K562 (cell line): ENCODE results near the gene ORAI3. TPM values are rescaled to one million over a fixed set of nuclear protein-coding genes. Genes with fewer than 3 reads are reported as not detected.

ENCODE experiments used
- ATAC-seq: fragments of 200-7000 bp; cut with Tn5 transposase; 3 replicates; pipeline ENCODE4 v1.9.1; 2020; ENCODE audit warnings: moderate library complexity
- BruUV-seq: library from RNA; stranded (reverse); fragments of 400-500 nt; replicated peaks from 2 replicates; lab custom pipeline; 2021; lab: Mats Ljungman, UMichigan
- CTCF ChIA-PET: fragments of 300-600 bp; formaldehyde crosslinking; extraction: SDS; loops from one replicate; lab custom pipeline; 2021; ENCODE audit warnings: low intra/inter-chr PET ratio; lab: Yijun Ruan, JAX
- POLR2A ChIA-PET: fragments of 300-600, 350-650 bp; sonication (Branson Sonifier 250); formaldehyde crosslinking; extraction: SDS; loops from one replicate; lab custom pipeline; 2021; ENCODE audit warnings: antibody characterized with exemption, inconsistent platforms; lab: Yijun Ruan, JAX
- DNase-seq, 4 experiments: peaks; one replicate each; pipeline versions ENCODE4 v3.0.0 to v3.0.0-alpha.2; 2011 to 2018; ENCODE audit warnings: low spot score in 3 of 4, mixed read lengths in 3 of 4; ENCODE audit errors: extremely low read depth in 1 of 4
- FAIRE-seq: peaks from 2 replicates; lab custom pipeline; 2011; peaks lifted over from hg19 to GRCh38; lab: Jason Lieb, UNC
- H2AFZ ChIP-seq: 2 replicates; pipeline ENCODE4 v1.6.0; 2011; ENCODE audit warnings: low read depth, low read length, control low read depth, inconsistent platforms
- H3K27ac ChIP-seq: fragments of 200-600 bp; 3 replicates; pipeline ENCODE4 v1.8.0; 2011; ENCODE audit warnings: low read depth, mild to moderate bottlenecking, control low read depth, inconsistent platforms, low read length, moderate library complexity, mixed read lengths; ENCODE audit errors: extremely low read depth
- H3K27me3 ChIP-seq, 2 experiments: fragments of 300-600 bp in 1 of 2; 2 replicates in 1 of 2; 3 replicates in 1 of 2; pipeline versions ENCODE4 v1.6.0 to v1.8.0; 2011; ENCODE audit warnings: inconsistent platforms in 2 of 2, low read length in 2 of 2, mild to moderate bottlenecking in 1 of 2, mixed read lengths in 1 of 2, moderate library complexity in 1 of 2; ENCODE audit not compliant: control insufficient read depth in 2 of 2, insufficient read depth in 2 of 2
- H3K36me3 ChIP-seq: fragments of 300-600 bp; 3 replicates; pipeline ENCODE4 v1.8.0; 2011; ENCODE audit warnings: mild to moderate bottlenecking, low read length, inconsistent platforms; ENCODE audit not compliant: control insufficient read depth, insufficient read depth
- H3K4me1 ChIP-seq, 2 experiments: fragments of 200-600 bp in 1 of 2; replicated peaks in 1 of 2; 2 replicates in 1 of 2; 3 replicates in 1 of 2; pipeline versions ENCODE4 v1.5.1 to v1.8.0; 2011; ENCODE audit warnings: inconsistent platforms in 2 of 2, low read length in 2 of 2, mild to moderate bottlenecking in 1 of 2, mixed read lengths in 1 of 2, moderate library complexity in 1 of 2; ENCODE audit not compliant: control insufficient read depth in 2 of 2, insufficient read depth in 2 of 2
- H3K4me2 ChIP-seq: 2 replicates; pipeline ENCODE4 v1.6.1; 2011; ENCODE audit warnings: low read length, control low read depth, inconsistent platforms, mixed read lengths; ENCODE audit not compliant: insufficient read depth
- H3K4me3 ChIP-seq: fragments of 200-600 bp; sonication (generic), shearing (Covaris generic); 2 replicates; pipeline ENCODE4 v1.5.1; 2016; ENCODE audit warnings: control low read depth, inconsistent platforms
- H3K79me2 ChIP-seq: fragments of 200-600 bp; 3 replicates; pipeline ENCODE4 v1.8.0; 2011; ENCODE audit warnings: low read length, inconsistent platforms; ENCODE audit not compliant: control insufficient read depth, insufficient read depth
- H3K9ac ChIP-seq, 2 experiments: 2 replicates each; pipeline versions ENCODE4 v1.6.0 to v1.6.1; 2011; ENCODE audit warnings: low read depth in 2 of 2, low read length in 2 of 2, control low read depth in 1 of 2, inconsistent platforms in 1 of 2, mild to moderate bottlenecking in 1 of 2, mixed read lengths in 1 of 2; ENCODE audit not compliant: insufficient read depth in 1 of 2
- H3K9me1 ChIP-seq: one replicate; pipeline ENCODE4 v1.6.0; 2011; ENCODE audit warnings: inconsistent platforms, mild to moderate bottlenecking, low read length, moderate library complexity; ENCODE audit not compliant: control insufficient read depth, insufficient read depth
- H3K9me3 ChIP-seq: replicated peaks from 2 replicates; pipeline ENCODE4 v1.5.1; 2011; ENCODE audit warnings: low read depth, low read length, inconsistent platforms; ENCODE audit not compliant: control insufficient read depth, insufficient read depth
- H4K20me1 ChIP-seq: replicated peaks from 2 replicates; pipeline ENCODE4 v1.6.1; 2011; ENCODE audit warnings: low read length, inconsistent platforms, mixed read lengths; ENCODE audit not compliant: control insufficient read depth, insufficient read depth
- AFF1 ChIP-seq, 2 experiments: fragments of 450-650 bp; IDR thresholded peaks; 2 replicates each; pipeline ENCODE4 v1.6.1; 2018; ENCODE audit warnings: mild to moderate bottlenecking in 2 of 2, low read depth in 1 of 2; ENCODE audit not compliant: partially characterized antibody in 2 of 2
- GATA2 ChIP-seq: sonication (generic); formaldehyde crosslinking; IDR thresholded peaks from 2 replicates; pipeline ENCODE4 v1.4.0; 2020; ENCODE audit warnings: mild to moderate bottlenecking, missing genetic modification reagents
- IFI16 ChIP-seq: fragments of 250-450 bp; sonication (Bioruptor Pico); IDR thresholded peaks from 2 replicates; pipeline ENCODE4 v2.1.2; 2022; ENCODE audit warnings: mild to moderate bottlenecking, inconsistent platforms
- MTA2 ChIP-seq: fragments of 450-650 bp; IDR thresholded peaks from 2 replicates; pipeline ENCODE4 v1.6.1; 2016; ENCODE audit warnings: low read depth
- NCOA4 ChIP-seq: fragments of 450-650 bp; IDR thresholded peaks from 2 replicates; pipeline ENCODE4 v1.6.1; 2018; ENCODE audit warnings: mild to moderate bottlenecking; ENCODE audit not compliant: partially characterized antibody
- NKRF ChIP-seq: fragments of 450-650 bp; IDR thresholded peaks from 2 replicates; pipeline ENCODE4 v1.6.1; 2016; ENCODE audit warnings: borderline replicate concordance
- NONO ChIP-seq, 2 experiments: fragments of 200-400 bp in 1 of 2; fragments of 450-650 bp in 1 of 2; formaldehyde crosslinking in 1 of 2; IDR thresholded peaks; 2 replicates each; pipeline ENCODE4 v1.6.1; 2017; ENCODE audit warnings: low read depth in 2 of 2, mild to moderate bottlenecking in 2 of 2, moderate library complexity in 2 of 2, low read length in 1 of 2
- NRF1 ChIP-seq, 2 experiments: fragments of 450-650 bp; IDR thresholded peaks in 1 of 2; conservative IDR thresholded peaks in 1 of 2; 2 replicates each; pipeline ENCODE4 v1.6.1; 2014; ENCODE audit warnings: mild to moderate bottlenecking in 2 of 2
- PHB ChIP-seq: fragments of 250-450 bp; sonication (Bioruptor Pico); IDR thresholded peaks from 2 replicates; pipeline ENCODE4 v1.5.0; 2021
- PKNOX1 ChIP-seq: fragments of 450-650 bp; IDR thresholded peaks from 2 replicates; pipeline ENCODE4 v1.6.1; 2016
- POLR2AphosphoS5 ChIP-seq: IDR thresholded peaks from 2 replicates; pipeline ENCODE4 v1.6.1; 2011; ENCODE audit warnings: mild to moderate bottlenecking, low read depth, low read length, moderate library complexity; ENCODE audit not compliant: control insufficient read depth, insufficient read depth
- RB1 ChIP-seq: fragments of 450-650 bp; IDR thresholded peaks from 2 replicates; pipeline ENCODE4 v1.6.1; 2017; ENCODE audit warnings: low read depth, mild to moderate bottlenecking
- SMC3 ChIP-seq: conservative IDR thresholded peaks from 2 replicates; pipeline ENCODE4 v1.6.1; 2011; ENCODE audit warnings: low read depth, low read length, improper control_type of control experiment; ENCODE audit not compliant: insufficient read depth
- TRIM28 ChIP-seq: fragments of 450-650 bp; IDR thresholded peaks from 2 replicates; pipeline ENCODE4 v1.6.1; 2017
- WGBS: fragments of 100-300 bp; shearing (Covaris generic); methylation state at CpG from one replicate; pipeline ENCODE4 v1.1.6; 2016; ENCODE audit warnings: low coverage, mixed read lengths; ENCODE audit not compliant: insufficient coverage; ENCODE audit errors: missing lambda C conversion rate; 5-methylcytosine and 5-hydroxymethylcytosine counted together
- in situ Hi-C: fragments of 300-500 bp; cut with MboI; formaldehyde crosslinking; loops from 4 replicates; pipeline ENCODE4 v1.15.0; 2018; ENCODE audit warnings: inconsistent platforms, mixed read lengths
- intact Hi-C: fragments of 100-400 bp; cut with micrococcal nuclease; formaldehyde crosslinking; loops from 2 replicates; pipeline ENCODE4 v1.14.2; 2022
- polyA plus RNA-seq, 8 experiments: library from polyadenylated mRNA; depleted of rRNA in 4 of 8; stranded (reverse) in 5 of 8; unstranded in 3 of 8; fragments of >200 nt; fragmentation: Nextera tagmentation in 2 of 8; fragmentation: Illumina TruSeq in 1 of 8; extraction: Ambion mirVana in 2 of 8; extraction: Trizol in 1 of 8; gene quantifications; 2 replicates each; pipeline versions ENCODE4 v1.2.1 to v1.2.3, GENCODE V29; 2011 to 2014; ENCODE audit warnings: inconsistent platforms in 1 of 8, missing spikeins in 1 of 8
- total RNA-seq, 7 experiments: library from RNA; depleted of rRNA in 6 of 7; stranded (reverse); fragments of >200 nt in 6 of 7; fragmentation: Illumina TruSeq in 2 of 7; extraction: Trizol in 2 of 7; gene quantifications; 2 replicates each; pipeline versions ENCODE4 v1.2.1 to v1.2.3, GENCODE V29; 2011 to 2021; ENCODE audit warnings: low replicate concordance in 1 of 7

Gene ORAI3
- total and polyA plus RNA-seq, 9 of the 15 experiments (the other 6 are each of a cell fraction or from before 2014, with no cell fraction given): 4.9 to 23.3 (median 14.1) TPM

GRCh38 chr16:30941600-30942425, 7.1 kb upstream of the ORAI3 start:
- H3K27ac ChIP-seq: peak overlapping the region; percentile 37
- H3K9ac ChIP-seq: peak overlapping the region in 1 of 2 experiments; percentile 86; a peak in 2 of 4 replicates
- no peaks in the 10 kb centered on the region for H3K79me2 ChIP-seq
- no peaks in the 10 kb centered on the region for H3K27me3 ChIP-seq
- peaks cover 8 to 15% of the 10 kb centered on the region in 2 experiments; a peak in 4 of 5 replicates for H3K4me1 ChIP-seq
- H3K4me3 ChIP-seq: no peak overlapping the region
- peak overlapping the region; percentile 63 for H3K4me2 ChIP-seq
- WGBS: 24% methylated on average over 12 of the region's 15 CpGs
- H3K36me3 ChIP-seq: peaks cover 65% of the 10 kb centered on the region; the same call in 2 of the 3 replicates
- DNase-seq: peak; percentile 89 to 91 (median 90)
- no peaks in the 10 kb centered on the region for H4K20me1 ChIP-seq
- H2AFZ ChIP-seq: peak overlapping the region; percentile 61
- intact Hi-C loops: no loop called here
- peaks cover 3% of the 10 kb centered on the region for H3K9me1 ChIP-seq
- ATAC-seq: peak; percentile 99
- in situ Hi-C loops: no loop called here
- CTCF ChIA-PET: interaction anchor here (0.6 to 0.7 kb wide), 2 partner anchors 165 to 243 kb away, joined by 3 read pairs; partner anchors contain the start of gene SRCAP
- no peaks in the 10 kb centered on the region for H3K9me3 ChIP-seq
- peak; percentile 97 for FAIRE-seq
- no TSS peak for BruUV-seq
- POLR2A ChIA-PET: interaction anchor here (0.6 to 3.9 kb wide), 12 partner anchors 8 to 560 kb away, joined by 3 to 11 read pairs (median 4); partner anchors contain the start of gene ORAI3
- TF ChIP-seq PKNOX1: peak; percentile 35
- TF ChIP-seq AFF1 (IDR thresholded peaks at IDR 0.05; ENCODE audit: low read depth in 1 of 2, partially characterized antibody in 2 of 2): no peak
- no peak for TF ChIP-seq MTA2
- TF ChIP-seq NCOA4: no peak
- no peak for TF ChIP-seq IFI16 (CRISPR knock-in tag)
- peak; percentile 76 for TF ChIP-seq SMC3
- TF ChIP-seq NKRF: no peak
- no peak for TF ChIP-seq GATA2 (CRISPR knock-in tag)
- no peak for TF ChIP-seq POLR2AphosphoS5
- TF ChIP-seq NRF1 (conservative IDR thresholded peaks at IDR 0.05 in 1 of 2, IDR thresholded peaks at IDR 0.05 in 1 of 2): peak; percentile 86 to 89
- no peak for TF ChIP-seq NONO (IDR thresholded peaks at IDR 0.05; ENCODE audit: low read depth in 2 of 2, low read length in 1 of 2)
- TF ChIP-seq TRIM28: no peak
- peak; percentile 60; the same call in 1 of the 2 replicates for TF ChIP-seq RB1
- TF ChIP-seq PHB (CRISPR knock-in tag): no peak
